Natural killer cell (primary cell): ENCODE results near the gene SLC35F5. TPM values are rescaled to one million over a fixed set of nuclear protein-coding genes. Genes with fewer than 3 reads are reported as not detected.
A peak's percentile ranks its signal among the peaks of the same experiment; 100 is the strongest.

Source experiments
- ATAC-seq, 3 donors: fragments of 150-1000 bp in 2 of 3; fragments of 200-7000 bp in 1 of 3; cut with Tn5 transposase; 1 replicate in 1 of 3; 2 replicates in 2 of 3; pipeline ENCODE4 v1.10.0; 2021; ENCODE audit warnings: mild to moderate bottlenecking in 2 of 3, moderate library complexity in 2 of 3
- DNase-seq, 2 donors: peaks; one replicate each; pipeline versions ENCODE4 v3.0.0 to v3.0.0-alpha.2; 2013 to 2021; ENCODE audit warnings: mixed read lengths in 1 of 2
- H3K27ac ChIP-seq: one replicate; pipeline ENCODE4 v1.5.1; 2013; ENCODE audit warnings: mild to moderate bottlenecking, low read length
- H3K27me3 ChIP-seq: one replicate; pipeline ENCODE4 v1.6.1; 2013; ENCODE audit warnings: low read length; ENCODE audit not compliant: control insufficient read depth, insufficient read depth
- H3K36me3 ChIP-seq: one replicate; pipeline ENCODE4 v1.6.1; 2013; ENCODE audit warnings: low read length; ENCODE audit not compliant: control insufficient read depth, insufficient read depth
- H3K4me1 ChIP-seq: one replicate; pipeline ENCODE4 v1.6.1; 2013; ENCODE audit warnings: low read length; ENCODE audit not compliant: control insufficient read depth, insufficient read depth
- H3K4me3 ChIP-seq: one replicate; pipeline ENCODE4 v1.5.1; 2013; ENCODE audit warnings: low read length
- H3K9me3 ChIP-seq: one replicate; pipeline ENCODE4 v1.6.1; 2013; ENCODE audit warnings: low read length; ENCODE audit not compliant: control insufficient read depth, insufficient read depth
- H3K27ac Mint-ChIP-seq, 2 donors: one replicate each; pipeline ENCODE4 v1.8.0; 2022; ENCODE audit warnings: mild to moderate bottlenecking in 2 of 2, mixed read lengths in 2 of 2, moderate library complexity in 1 of 2
- H3K27me3 Mint-ChIP-seq, 2 donors: one replicate each; pipeline ENCODE4 v1.8.0; 2022; ENCODE audit warnings: low read depth in 2 of 2, mixed read lengths in 2 of 2
- H3K36me3 Mint-ChIP-seq: one replicate; pipeline ENCODE4 v1.8.0; 2022; ENCODE audit warnings: mixed read lengths
- H3K4me1 Mint-ChIP-seq, 2 donors: one replicate each; pipeline ENCODE4 v1.8.0; 2022; ENCODE audit warnings: mixed read lengths in 2 of 2
- H3K4me3 Mint-ChIP-seq: one replicate; pipeline ENCODE4 v1.8.0; 2022; ENCODE audit warnings: mild to moderate bottlenecking, moderate library complexity, mixed read lengths
- H3K9me3 Mint-ChIP-seq, 2 donors: one replicate each; pipeline ENCODE4 v1.8.0; 2022; ENCODE audit warnings: mixed read lengths in 2 of 2
- CTCF ChIP-seq: fragments of 200-600 bp; IDR thresholded peaks from one replicate; pipeline ENCODE4 v1.8.0; 2022; ENCODE audit warnings: antibody characterized with exemption
- WGBS: methylation state at CpG from one replicate; pipeline ENCODE4 v1.1.7; 2013; ENCODE audit warnings: missing lambda C conversion rate; ENCODE audit not compliant: insufficient coverage; 5-methylcytosine and 5-hydroxymethylcytosine counted together
- intact Hi-C: fragments of 100-400 bp; cut with micrococcal nuclease; formaldehyde crosslinking; loops from one replicate; pipeline ENCODE4 v1.14.2; 2022
- total RNA-seq, 4 donors: library from RNA; stranded (reverse); fragments of 120-200 nt in 1 of 4; gene quantifications; one replicate each; pipeline versions ENCODE4 v1.2.3 to v1.2.4, GENCODE V29; 2013 to 2022

Gene SLC35F5
- total RNA-seq, 3 donors from 2014 or later (not counting 1 experiment from before 2014, with no cell fraction given): 42.0 to 48.9 (median 42.3) TPM

GRCh38 chr2:113685471-113685870 lies 71.0 kb downstream of the SLC35F5 start:
- intact Hi-C loops: no loop called here
- no peak for TF ChIP-seq CTCF
- Histone ChIP-seq H3K27ac (no peak overlapping the region), H3K4me1 (no peaks in the 10 kb centered on the region), H3K9me3 (no peaks in the 10 kb centered on the region), H3K27me3 (no peaks in the 10 kb centered on the region), H3K4me3 (no peak overlapping the region), H3K36me3 (no peaks in the 10 kb centered on the region)
- DNase-seq (no peak), ATAC-seq (no peak)
- Mint-ChIP-seq H3K27me3 (peaks cover 0 to 4% of the 10 kb centered on the region in 2 donors), H3K9me3 (no peaks in the 10 kb centered on the region), H3K4me1 (no peaks in the 10 kb centered on the region), H3K4me3 (no peak overlapping the region), H3K36me3 (no peaks in the 10 kb centered on the region), H3K27ac (no peak overlapping the region)
- WGBS: 96% methylated on average over 6 of the region's 8 CpGs

GRCh38 chr2:113679457-113679856 lies 77.0 kb downstream of the SLC35F5 start:
- peaks cover 19 to 23% of the 10 kb centered on the region in 2 donors for H3K4me1 Mint-ChIP-seq
- TF ChIP-seq CTCF: no peak
- Histone ChIP-seq H3K4me1 (peaks cover 6% of the 10 kb centered on the region), H3K36me3 (no peaks in the 10 kb centered on the region), H3K9me3 (no peaks in the 10 kb centered on the region), H3K4me3 (no peak overlapping the region), H3K27ac (no peak overlapping the region), H3K27me3 (no peaks in the 10 kb centered on the region)
- H3K36me3 Mint-ChIP-seq: no peaks in the 10 kb centered on the region
- intact Hi-C loops: no loop called here
- no peak overlapping the region for H3K4me3 Mint-ChIP-seq
- WGBS: 80% methylated on average over 5 of the region's 8 CpGs
- H3K27me3 Mint-ChIP-seq: peaks cover 6% of the 10 kb centered on the region in 2 donors
- peak; percentile 83 to 100 (median 94) for ATAC-seq
- no peaks in the 10 kb centered on the region for H3K9me3 Mint-ChIP-seq
- DNase-seq: peak in 1 of 2 donors; percentile 39
- peak overlapping the region in 1 of 2 donors; percentile 51 for H3K27ac Mint-ChIP-seq

GRCh38 chr2:113677330-113677729 lies 79.1 kb downstream of the SLC35F5 start:
- intact Hi-C loops: no loop called here
- no peak for DNase-seq
- no peak overlapping the region for H3K4me3 Mint-ChIP-seq

More at GRCh38 chr2:113677330-113677729, 79.1 kb downstream of the SLC35F5 start:
- peaks cover 3 to 6% of the 10 kb centered on the region in 2 donors for H3K27me3 Mint-ChIP-seq
- H3K27ac Mint-ChIP-seq: no peak overlapping the region
- Histone ChIP-seq H3K27me3 (no peaks in the 10 kb centered on the region), H3K36me3 (no peaks in the 10 kb centered on the region), H3K4me3 (no peak overlapping the region), H3K9me3 (no peaks in the 10 kb centered on the region), H3K4me1 (peaks cover 6% of the 10 kb centered on the region), H3K27ac (no peak overlapping the region)
- 83% methylated on average over 2 of the region's 2 CpGs for WGBS
- H3K4me1 Mint-ChIP-seq: peaks cover 19 to 23% of the 10 kb centered on the region in 2 donors
- H3K9me3 Mint-ChIP-seq: no peaks in the 10 kb centered on the region
- TF ChIP-seq CTCF: no peak
- H3K36me3 Mint-ChIP-seq: no peaks in the 10 kb centered on the region
- no peak for ATAC-seq
